Measurements from ENCODE around the gene INPP1.

- no peak for TF ChIP-seq CTCF (IDR thresholded peaks at IDR 0.05; ENCODE audit: insufficient read depth, low read length)
- TF ChIP-seq POLR2AphosphoS5 (IDR thresholded peaks at IDR 0.05; ENCODE audit: low read depth), result no peak
- TF ChIP-seq GABPA (IDR thresholded peaks at IDR 0.05; ENCODE audit: low read depth), result no peak
Observed at GRCh38 chr2:190339394-190339793, 4.0 kb upstream of the INPP1 start.
